SK-N-SH treated with all-trans-retinoic acid at 6 μM for 48 hours (cell line): ENCODE data around the gene TAF1B.
A peak's percentile ranks its signal among the peaks of the same experiment; 100 is the strongest.
"Not testable (repeated sequence)": the region's sequence is repeated elsewhere in the genome, so short reads cannot be mapped to it uniquely, and the experiment has no call there.

ENCODE experiments used
- ATAC-seq: fragments of 200-7000 bp; cut with Tn5 transposase; 3 replicates; pipeline ENCODE4 v1.9.1; 2020; ENCODE audit warnings: mild to moderate bottlenecking, moderate library complexity
- BACH2 ChIP-seq: fragments of 250-450 bp; sonication (Bioruptor Pico); IDR thresholded peaks from 2 replicates; pipeline ENCODE4 v1.9.0; 2021; ENCODE audit warnings: mild to moderate bottlenecking, borderline replicate concordance
- CREB5 ChIP-seq: fragments of 250-450 bp; sonication (Bioruptor Pico); IDR thresholded peaks from 2 replicates; pipeline ENCODE4 v1.5.1; 2020; ENCODE audit warnings: low read depth, mild to moderate bottlenecking, moderate library complexity
- CSDC2 ChIP-seq: fragments of 250-450 bp; sonication (Bioruptor Pico); IDR thresholded peaks from 2 replicates; pipeline ENCODE4 v1.5.0; 2020; ENCODE audit warnings: mild to moderate bottlenecking, moderate library complexity
- ESRRG ChIP-seq: fragments of 250-450 bp; sonication (Bioruptor Pico); IDR thresholded peaks from 2 replicates; pipeline ENCODE4 v1.6.1; 2021; ENCODE audit warnings: mild to moderate bottlenecking
- GLIS3 ChIP-seq: fragments of 250-450 bp; sonication (Bioruptor Pico); IDR thresholded peaks from 2 replicates; pipeline ENCODE4 v1.5.0; 2020; ENCODE audit warnings: mild to moderate bottlenecking, moderate library complexity
- ISL1 ChIP-seq: fragments of 250-450 bp; sonication (Bioruptor Pico); IDR thresholded peaks from 2 replicates; pipeline ENCODE4 v2.1.2; 2022; ENCODE audit warnings: mild to moderate bottlenecking, moderate library complexity
- OSR1 ChIP-seq: fragments of 250-450 bp; sonication (Bioruptor Pico); IDR thresholded peaks from 2 replicates; pipeline ENCODE4 v1.8.0; 2022; ENCODE audit warnings: moderate library complexity, mild to moderate bottlenecking, inconsistent platforms
- PPARA ChIP-seq: fragments of 250-450 bp; sonication (Bioruptor Pico); IDR thresholded peaks from 2 replicates; pipeline ENCODE4 v1.5.0; 2020; ENCODE audit warnings: mild to moderate bottlenecking, borderline replicate concordance
- RARB ChIP-seq: fragments of 250-450 bp; sonication (Bioruptor Pico); IDR thresholded peaks from 2 replicates; pipeline ENCODE4 v1.8.0; 2021; ENCODE audit warnings: mild to moderate bottlenecking, moderate library complexity
- SNAI2 ChIP-seq: fragments of 250-450 bp; sonication (Bioruptor Pico); IDR thresholded peaks from 2 replicates; pipeline ENCODE4 v1.5.0; 2020; ENCODE audit warnings: mild to moderate bottlenecking, moderate library complexity
- TCF4 ChIP-seq: fragments of 250-450 bp; sonication (Bioruptor Pico); IDR thresholded peaks from 2 replicates; pipeline ENCODE4 v1.8.0; 2021; ENCODE audit warnings: mild to moderate bottlenecking, moderate library complexity, borderline replicate concordance
- TOX ChIP-seq: fragments of 250-450 bp; sonication (Bioruptor Pico); IDR thresholded peaks from 2 replicates; pipeline ENCODE4 v1.8.0; 2021; ENCODE audit warnings: mild to moderate bottlenecking, moderate library complexity, borderline replicate concordance
- TSHZ2 ChIP-seq: fragments of 250-450 bp; sonication (Bioruptor Pico); IDR thresholded peaks from 2 replicates; pipeline ENCODE4 v1.5.0; 2020; ENCODE audit warnings: mild to moderate bottlenecking, moderate library complexity
- ZC3H10 ChIP-seq: fragments of 250-450 bp; sonication (Bioruptor Pico); IDR thresholded peaks from 2 replicates; pipeline ENCODE4 v1.5.1; 2021; ENCODE audit warnings: mild to moderate bottlenecking, moderate library complexity
- ZFP3 ChIP-seq: fragments of 250-450 bp; sonication (Bioruptor Pico); IDR thresholded peaks from 2 replicates; pipeline ENCODE4 v1.5.0; 2020; ENCODE audit warnings: mild to moderate bottlenecking, moderate library complexity
- ZFP30 ChIP-seq: fragments of 450-650 bp; formaldehyde crosslinking; IDR thresholded peaks from 2 replicates; pipeline ENCODE4 v1.5.0; 2022; ENCODE audit warnings: mild to moderate bottlenecking, moderate library complexity
- ZNF70 ChIP-seq: fragments of 450-650 bp; formaldehyde crosslinking; IDR thresholded peaks from 2 replicates; pipeline ENCODE4 v1.5.0; 2020; ENCODE audit warnings: mild to moderate bottlenecking, moderate library complexity
- ZNF8 ChIP-seq: fragments of 450-650 bp; formaldehyde crosslinking; IDR thresholded peaks from 2 replicates; pipeline ENCODE4 v1.5.0; 2020; ENCODE audit warnings: mild to moderate bottlenecking, moderate library complexity
- TF ChIP-seq, protein P1 (sequence below): fragments of 250-450 bp; sonication (Bioruptor Pico); IDR thresholded peaks from 2 replicates; pipeline ENCODE4 v1.8.0; 2020; ENCODE audit warnings: mild to moderate bottlenecking, moderate library complexity, borderline replicate concordance
- TF ChIP-seq, protein P2 (sequence below): fragments of 250-450 bp; sonication (Bioruptor Pico); IDR thresholded peaks from 2 replicates; pipeline ENCODE4 v1.5.1; 2021; ENCODE audit warnings: mild to moderate bottlenecking, moderate library complexity

TAF1B gene

GRCh38 chr2:9831670-9832069, 11.6 kb upstream of the TAF1B start (continued):
- TF ChIP-seq TCF4 (CRISPR knock-in tag) (no peak), ZC3H10 (CRISPR knock-in tag) (no peak), ESRRG (CRISPR knock-in tag) (no peak), ZFP30 (no peak), PPARA (CRISPR knock-in tag) (no peak)

DNA sequence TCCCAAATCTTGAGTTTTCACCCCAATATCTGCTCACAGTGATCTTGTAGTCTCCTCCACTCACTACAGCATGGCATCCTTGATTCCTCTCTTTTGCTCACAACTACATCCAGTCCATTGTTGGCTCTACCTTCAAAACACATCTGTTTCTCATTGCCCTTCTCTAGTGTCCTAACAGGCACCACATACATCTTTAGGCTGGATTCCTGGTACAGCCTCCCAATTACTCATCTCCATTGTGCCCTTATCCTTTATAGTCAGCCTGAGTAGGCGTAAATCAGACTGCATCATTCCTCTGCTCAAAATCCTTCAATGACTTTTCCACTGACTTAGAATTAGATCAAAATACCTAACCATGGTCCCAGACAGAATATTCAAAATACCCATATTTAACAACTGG, 10.7 kb upstream of the TAF1B start:
- TF ChIP-seq ZFP3 (CRISPR knock-in tag) (no peak), TSHZ2 (CRISPR knock-in tag) (no peak), BACH2 (CRISPR knock-in tag) (no peak), ZNF8 (CRISPR knock-in tag) (no peak), CSDC2 (CRISPR knock-in tag) (no peak), CREB5 (CRISPR knock-in tag) (no peak), TOX (CRISPR knock-in tag) (no peak), ZNF70 (CRISPR knock-in tag) (no peak), ISL1 (CRISPR knock-in tag) (no peak)
- TF ChIP-seq, protein P1, sequence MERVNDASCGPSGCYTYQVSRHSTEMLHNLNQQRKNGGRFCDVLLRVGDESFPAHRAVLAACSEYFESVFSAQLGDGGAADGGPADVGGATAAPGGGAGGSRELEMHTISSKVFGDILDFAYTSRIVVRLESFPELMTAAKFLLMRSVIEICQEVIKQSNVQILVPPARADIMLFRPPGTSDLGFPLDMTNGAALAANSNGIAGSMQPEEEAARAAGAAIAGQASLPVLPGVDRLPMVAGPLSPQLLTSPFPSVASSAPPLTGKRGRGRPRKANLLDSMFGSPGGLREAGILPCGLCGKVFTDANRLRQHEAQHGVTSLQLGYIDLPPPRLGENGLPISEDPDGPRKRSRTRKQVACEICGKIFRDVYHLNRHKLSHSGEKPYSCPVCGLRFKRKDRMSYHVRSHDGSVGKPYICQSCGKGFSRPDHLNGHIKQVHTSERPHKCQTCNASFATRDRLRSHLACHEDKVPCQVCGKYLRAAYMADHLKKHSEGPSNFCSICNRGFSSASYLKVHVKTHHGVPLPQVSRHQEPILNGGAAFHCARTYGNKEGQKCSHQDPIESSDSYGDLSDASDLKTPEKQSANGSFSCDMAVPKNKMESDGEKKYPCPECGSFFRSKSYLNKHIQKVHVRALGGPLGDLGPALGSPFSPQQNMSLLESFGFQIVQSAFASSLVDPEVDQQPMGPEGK (CRISPR knock-in tag): no peak
- TF ChIP-seq, protein P2, sequence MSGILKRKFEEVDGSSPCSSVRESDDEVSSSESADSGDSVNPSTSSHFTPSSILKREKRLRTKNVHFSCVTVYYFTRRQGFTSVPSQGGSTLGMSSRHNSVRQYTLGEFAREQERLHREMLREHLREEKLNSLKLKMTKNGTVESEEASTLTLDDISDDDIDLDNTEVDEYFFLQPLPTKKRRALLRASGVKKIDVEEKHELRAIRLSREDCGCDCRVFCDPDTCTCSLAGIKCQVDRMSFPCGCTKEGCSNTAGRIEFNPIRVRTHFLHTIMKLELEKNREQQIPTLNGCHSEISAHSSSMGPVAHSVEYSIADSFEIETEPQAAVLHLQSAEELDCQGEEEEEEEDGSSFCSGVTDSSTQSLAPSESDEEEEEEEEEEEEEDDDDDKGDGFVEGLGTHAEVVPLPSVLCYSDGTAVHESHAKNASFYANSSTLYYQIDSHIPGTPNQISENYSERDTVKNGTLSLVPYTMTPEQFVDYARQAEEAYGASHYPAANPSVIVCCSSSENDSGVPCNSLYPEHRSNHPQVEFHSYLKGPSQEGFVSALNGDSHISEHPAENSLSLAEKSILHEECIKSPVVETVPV (CRISPR knock-in tag): no peak
- TF ChIP-seq, all 23 proteins: peak for 0
- peak; percentile 88 for ATAC-seq

- not testable (repeated sequence) for ATAC-seq
These were observed 8.2 kb upstream of the TAF1B start for GRCh38 chr2:9835068-9835467.

GRCh38 chr2:9836074-9836473, 7.2 kb upstream of the TAF1B start:
- ATAC-seq: no peak
- TF ChIP-seq ESRRG (CRISPR knock-in tag) (no peak), SNAI2 (CRISPR knock-in tag) (no peak), CSDC2 (CRISPR knock-in tag) (no peak), ISL1 (CRISPR knock-in tag) (no peak), RARB (no peak), OSR1 (CRISPR knock-in tag) (no peak), GLIS3 (CRISPR knock-in tag) (no peak), TSHZ2 (CRISPR knock-in tag) (no peak), CREB5 (CRISPR knock-in tag) (no peak)
- TF ChIP-seq, protein P2 (CRISPR knock-in tag): no peak
- TF ChIP-seq, all 23 proteins: peak for 0
